ENCODE results near the gene TMC7. TPM values are rescaled to one million over a fixed set of nuclear protein-coding genes. Genes with fewer than 3 reads are reported as not detected.
A peak's percentile ranks its signal among the peaks of the same experiment; 100 is the strongest.

Gene TMC7
- total RNA-seq, 1 donor from 2014 or later: 1.4 TPM

- no peak for DNase-seq (ENCODE audit: extremely low spot score, unreplicated experiment)
- Mint-ChIP-seq H3K27me3 (no peaks in the 10 kb centered on the region), H3K27ac (no peak overlapping the region), H3K9me3 (peaks cover 4% of the 10 kb centered on the region), H3K36me3 (no peaks in the 10 kb centered on the region), H3K4me1 (ENCODE audit: unreplicated experiment) (peaks cover 5% of the 10 kb centered on the region), H3K4me3 (no peak overlapping the region)
- TF ChIP-seq, protein P1, sequence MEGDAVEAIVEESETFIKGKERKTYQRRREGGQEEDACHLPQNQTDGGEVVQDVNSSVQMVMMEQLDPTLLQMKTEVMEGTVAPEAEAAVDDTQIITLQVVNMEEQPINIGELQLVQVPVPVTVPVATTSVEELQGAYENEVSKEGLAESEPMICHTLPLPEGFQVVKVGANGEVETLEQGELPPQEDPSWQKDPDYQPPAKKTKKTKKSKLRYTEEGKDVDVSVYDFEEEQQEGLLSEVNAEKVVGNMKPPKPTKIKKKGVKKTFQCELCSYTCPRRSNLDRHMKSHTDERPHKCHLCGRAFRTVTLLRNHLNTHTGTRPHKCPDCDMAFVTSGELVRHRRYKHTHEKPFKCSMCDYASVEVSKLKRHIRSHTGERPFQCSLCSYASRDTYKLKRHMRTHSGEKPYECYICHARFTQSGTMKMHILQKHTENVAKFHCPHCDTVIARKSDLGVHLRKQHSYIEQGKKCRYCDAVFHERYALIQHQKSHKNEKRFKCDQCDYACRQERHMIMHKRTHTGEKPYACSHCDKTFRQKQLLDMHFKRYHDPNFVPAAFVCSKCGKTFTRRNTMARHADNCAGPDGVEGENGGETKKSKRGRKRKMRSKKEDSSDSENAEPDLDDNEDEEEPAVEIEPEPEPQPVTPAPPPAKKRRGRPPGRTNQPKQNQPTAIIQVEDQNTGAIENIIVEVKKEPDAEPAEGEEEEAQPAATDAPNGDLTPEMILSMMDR (conservative IDR thresholded peaks at IDR 0.05): no peak
Measured at GRCh38 chr16:19062706-19063105, 79.0 kb downstream of the TMC7 start.

DNA sequence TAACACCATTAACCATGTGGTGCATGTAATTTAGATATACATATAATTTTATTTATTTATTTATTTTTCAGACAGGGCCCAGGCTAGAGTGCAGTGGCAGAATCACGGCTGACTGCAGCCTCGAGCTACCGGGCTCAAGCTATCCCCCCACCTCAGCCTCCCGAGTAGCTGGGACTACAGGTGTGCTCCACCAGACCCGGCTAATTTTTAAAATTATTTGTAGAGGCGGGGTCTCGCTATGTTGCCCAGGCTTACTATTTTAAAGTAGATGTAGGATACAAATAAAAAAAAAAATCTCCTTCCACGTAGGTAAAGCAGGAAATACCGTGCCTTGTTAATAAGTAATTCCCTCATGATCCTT is 83.2 kb downstream of the TMC7 start:
- Mint-ChIP-seq H3K36me3 (peaks cover 4% of the 10 kb centered on the region), H3K27ac (peak overlapping the region; percentile 99), H3K4me3 (peak overlapping the region; percentile 86), H3K27me3 (no peaks in the 10 kb centered on the region), H3K4me1 (ENCODE audit: unreplicated experiment) (peaks cover 5% of the 10 kb centered on the region), H3K9me3 (peaks cover 4% of the 10 kb centered on the region)
- no peak for DNase-seq (ENCODE audit: extremely low spot score, unreplicated experiment)
- TF ChIP-seq, protein P1 (conservative IDR thresholded peaks at IDR 0.05): no peak

DNA sequence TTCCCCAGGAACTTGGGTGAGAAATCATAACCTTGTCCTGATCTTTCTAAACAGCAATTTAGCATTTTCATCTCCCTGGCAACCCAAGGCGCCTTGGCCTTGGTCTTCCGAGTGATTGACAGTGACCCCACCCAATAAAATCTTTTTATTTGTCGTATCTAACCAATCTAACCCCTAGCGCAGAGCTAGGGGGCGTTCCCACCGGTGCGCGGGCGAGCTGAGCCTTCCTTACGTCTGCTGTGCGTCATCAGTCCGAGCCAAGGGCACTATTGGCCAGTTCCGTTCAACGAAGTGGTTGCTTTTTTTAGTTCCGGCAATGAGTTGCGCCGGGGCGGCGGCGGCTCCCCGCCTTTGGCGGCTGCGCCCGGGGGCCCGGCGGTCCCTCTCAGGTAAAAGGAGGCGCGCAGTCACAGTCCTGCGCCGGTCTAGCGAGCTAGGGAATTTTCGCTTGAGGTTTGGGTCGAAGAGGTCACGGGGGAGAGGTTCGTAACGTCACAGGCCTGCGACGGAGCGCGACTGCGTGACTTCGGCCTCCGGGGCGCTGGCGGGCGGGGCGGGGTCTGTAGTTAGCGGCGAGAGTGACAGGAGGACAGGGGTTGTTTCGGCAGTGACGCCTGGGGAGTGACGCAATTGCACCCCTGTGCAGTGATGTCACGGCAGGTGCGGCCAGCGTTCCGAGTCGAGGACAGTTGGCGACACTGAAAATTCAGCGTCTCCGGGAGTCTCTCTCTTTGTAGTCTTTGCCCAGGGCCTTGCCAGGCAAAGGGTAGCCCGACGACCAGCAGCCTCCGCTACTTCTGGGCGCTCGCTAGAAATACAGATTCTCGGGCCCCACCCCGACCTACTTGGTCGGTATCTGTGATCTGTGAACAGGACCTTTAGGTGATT is 83.9 kb downstream of the TMC7 start, which contains the start of gene COQ7:
TSS of gene COQ7 (plus strand) at position 266 of the 888 bp plus-strand sequence. CDS start at position 317, 51 bp downstream.
- H3K27me3 Mint-ChIP-seq: no peaks in the 10 kb centered on the region
- TF ChIP-seq, protein P1 (conservative IDR thresholded peaks at IDR 0.05): no peak
- peak; percentile 96 for DNase-seq (ENCODE audit: extremely low spot score, unreplicated experiment)
- peak within 1 kb of the TSS; percentile 86 for H3K4me3 Mint-ChIP-seq
- H3K27ac Mint-ChIP-seq: peak within 1 kb of the TSS; percentile 99
- peaks cover 10% of the 10 kb centered on the region for H3K36me3 Mint-ChIP-seq
- H3K9me3 Mint-ChIP-seq: peaks cover 4% of the 10 kb centered on the region
- peaks cover 5% of the 10 kb centered on the region for H3K4me1 Mint-ChIP-seq (ENCODE audit: unreplicated experiment)

DNA sequence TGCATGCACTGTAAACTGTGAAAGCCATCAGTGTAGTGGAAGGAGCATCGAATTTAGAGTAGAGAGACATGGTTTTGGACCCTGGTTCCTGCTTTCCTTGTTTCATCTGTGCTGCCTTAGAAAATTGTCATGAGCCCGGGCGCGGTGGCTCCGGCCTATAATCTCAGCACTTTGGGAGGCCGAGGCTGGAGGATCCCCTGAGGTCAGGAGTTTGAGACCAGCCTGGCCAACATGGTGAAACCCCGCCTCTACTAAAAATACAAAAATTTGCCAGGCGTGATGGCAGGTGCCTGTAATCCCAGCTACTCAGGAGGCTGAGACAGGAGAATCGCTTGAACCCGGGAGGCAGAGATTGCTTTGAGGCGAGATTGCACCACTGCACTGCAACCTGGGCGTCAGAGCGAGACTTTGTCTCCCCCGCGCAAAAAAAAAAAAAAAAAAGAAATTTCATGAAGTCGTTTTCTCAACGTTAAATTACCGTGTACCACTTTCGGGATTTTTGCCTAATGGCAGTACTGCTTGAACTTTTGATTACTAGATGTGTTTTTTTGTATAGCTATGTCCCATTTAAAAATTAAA is 84.6 kb downstream of the TMC7 start:
- peak overlapping the region; percentile 99 for H3K27ac Mint-ChIP-seq
- peaks cover 11% of the 10 kb centered on the region for H3K36me3 Mint-ChIP-seq
- TF ChIP-seq, protein P1 (conservative IDR thresholded peaks at IDR 0.05): no peak
- H3K4me1 Mint-ChIP-seq (ENCODE audit: unreplicated experiment): peaks cover 5% of the 10 kb centered on the region
- peak overlapping the region; percentile 86 for H3K4me3 Mint-ChIP-seq
- H3K27me3 Mint-ChIP-seq: no peaks in the 10 kb centered on the region
- H3K9me3 Mint-ChIP-seq: peaks cover 4% of the 10 kb centered on the region
- no peak for DNase-seq (ENCODE audit: extremely low spot score, unreplicated experiment)

DNA sequence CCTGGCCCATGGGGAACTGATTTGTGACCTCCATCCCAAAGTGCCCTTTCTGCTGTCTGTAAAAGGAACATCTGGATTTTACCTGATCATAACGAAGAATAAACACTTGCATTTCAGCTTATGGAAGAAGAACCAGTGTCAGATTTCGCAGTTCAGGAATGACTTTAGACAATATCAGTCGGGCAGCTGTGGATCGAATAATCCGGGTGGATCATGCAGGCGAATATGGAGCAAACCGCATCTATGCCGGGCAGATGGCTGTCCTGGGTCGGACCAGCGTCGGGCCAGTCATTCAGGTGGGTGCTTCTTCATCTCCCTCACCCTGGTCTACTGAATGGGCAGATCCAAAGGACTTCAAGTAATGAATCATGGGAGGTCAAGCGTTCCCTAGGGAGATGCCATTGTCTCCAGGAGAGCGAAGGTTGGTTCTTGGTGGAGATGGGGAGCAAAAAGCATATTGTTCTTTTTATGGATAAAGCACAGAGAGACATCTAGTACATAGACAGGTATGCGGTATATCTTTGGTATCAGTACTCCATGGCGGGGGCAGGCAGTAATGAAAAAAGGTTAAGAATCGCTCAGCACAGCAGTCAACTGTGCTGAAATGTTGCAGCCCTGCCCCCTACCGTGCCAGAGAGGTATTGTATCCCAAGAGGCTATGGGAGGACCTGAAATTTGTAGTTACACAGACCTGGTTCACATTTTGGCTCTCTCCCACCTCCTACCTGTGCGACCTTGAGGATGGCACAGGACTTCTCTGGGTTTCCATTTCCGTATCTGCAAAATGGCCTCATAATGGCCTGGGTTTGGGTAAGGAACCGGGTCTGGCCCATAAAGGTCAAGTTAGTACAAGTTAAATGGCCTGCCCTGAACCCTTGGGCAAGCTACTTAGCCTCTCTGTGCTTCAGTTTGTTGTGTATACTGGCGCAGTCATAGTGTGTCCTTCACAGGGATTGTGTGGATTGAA is 88.4 kb downstream of the TMC7 start:
- peaks cover 4% of the 10 kb centered on the region for H3K4me1 Mint-ChIP-seq (ENCODE audit: unreplicated experiment)
- H3K27ac Mint-ChIP-seq: peak overlapping the region; percentile 42
- H3K36me3 Mint-ChIP-seq: peaks cover 11% of the 10 kb centered on the region
- TF ChIP-seq, protein P1 (conservative IDR thresholded peaks at IDR 0.05): peak; percentile 79
- no peak for DNase-seq (ENCODE audit: extremely low spot score, unreplicated experiment)
- H3K9me3 Mint-ChIP-seq: peaks cover 3% of the 10 kb centered on the region
- H3K27me3 Mint-ChIP-seq: no peaks in the 10 kb centered on the region
- peak overlapping the region; percentile 46 for H3K4me3 Mint-ChIP-seq
